H1 (cell line): ENCODE results near the gene ITPR1. TPM values are rescaled to one million over a fixed set of nuclear protein-coding genes. Genes with fewer than 3 reads are reported as not detected.

Experiments used
- ATF2 ChIP-seq: IDR thresholded peaks from 2 replicates; pipeline ENCODE4 v1.6.1; 2012; ENCODE audit warnings: low read length, inconsistent platforms
- BACH1 ChIP-seq: IDR thresholded peaks from 2 replicates; pipeline ENCODE4 v1.6.1; 2012; ENCODE audit warnings: low read length, improper control_type of control experiment
- CBX8 ChIP-seq: fragments of 300-800, 300-1000 bp; sonication (generic); IDR thresholded peaks from 2 replicates; pipeline ENCODE4 v1.7.1; 2016; ENCODE audit warnings: low read depth, low read length, borderline replicate concordance
- CHD7 ChIP-seq: fragments of 300-600 bp; sonication (generic); IDR thresholded peaks from 2 replicates; pipeline ENCODE4 v1.7.1; 2012; ENCODE audit warnings: low read length, moderate library complexity, mild to moderate bottlenecking, inconsistent platforms; ENCODE audit not compliant: insufficient replicate concordance
- EP300 ChIP-seq, 2 experiments: IDR thresholded peaks; 1 replicate in 1 of 2; 2 replicates in 1 of 2; pipeline ENCODE4 v1.6.1; 2011 to 2012; ENCODE audit warnings: low read depth in 2 of 2, low read length in 2 of 2, mild to moderate bottlenecking in 2 of 2, borderline replicate concordance in 1 of 2, inconsistent platforms in 1 of 2, moderate library complexity in 1 of 2
- POLR2AphosphoS5 ChIP-seq: IDR thresholded peaks from 2 replicates; pipeline ENCODE4 v1.6.1; 2011; ENCODE audit warnings: low read depth, low read length
- RNF2 ChIP-seq: fragments of 200-900, 300-1000 bp; sonication (generic); IDR thresholded peaks from 2 replicates; pipeline ENCODE4 v1.7.1; 2016; ENCODE audit warnings: borderline replicate concordance, low read depth, mild to moderate bottlenecking, antibody characterized with exemption, low read length; ENCODE audit not compliant: poor library complexity, severe bottlenecking; ENCODE audit errors: missing control alignments
- SIRT6 ChIP-seq: IDR thresholded peaks from one replicate; pipeline ENCODE4 v1.7.1; 2012; ENCODE audit warnings: low read length, inconsistent platforms
- polyA plus RNA-seq, 7 experiments: library from polyadenylated mRNA; depleted of rRNA in 3 of 7; stranded (reverse) in 5 of 7; unstranded in 2 of 7; fragments of >200 nt in 5 of 7; fragments of 200-250 nt in 2 of 7; gene quantifications; 1 replicate in 5 of 7; 2 replicates in 1 of 7; 4 replicates in 1 of 7; pipeline versions ENCODE4 v1.2.1 to v1.2.3, GENCODE V29; 2011 to 2013; ENCODE audit warnings: missing spikeins in 2 of 7, mixed read lengths in 2 of 7
- total RNA-seq: library from RNA; stranded (reverse); fragmentation: NEBNext Ultra II Directional; extraction: Animal tissue kit (Norgen Biotek cat#: 25700); gene quantifications from 2 replicates; pipeline ENCODE4 v1.2.1, GENCODE V29; 2021

Gene ITPR1
- total and polyA plus RNA-seq, 2 of the 8 experiments (the other 6 are each of a cell fraction or from before 2014, with no cell fraction given): 2.5 to 16.3 TPM

GRCh38 chr3:4805662-4806061 lies 312.5 kb downstream of the ITPR1 start (continued):
- TF ChIP-seq CHD7 (no peak), BACH1 (no peak), POLR2AphosphoS5 (no peak), EP300 (IDR thresholded peaks at IDR 0.05; ENCODE audit: borderline replicate concordance in 1 of 2, low read depth in 2 of 2, low read length in 2 of 2) (no peak), ATF2 (no peak), CBX8 (no peak), SIRT6 (no peak), RNF2 (no peak)
